GM18507 (cell line): ENCODE results near the gene LRRTM1.

Source experiments
- DNase-seq: peaks from one replicate; pipeline ENCODE4 v3.0.0; 2011; ENCODE audit warnings: low read depth; ENCODE audit not compliant: insufficient read length; ENCODE audit errors: extremely low spot score
- FAIRE-seq: peaks from 2 replicates; lab custom pipeline; 2011; peaks lifted over from hg19 to GRCh38; lab: Jason Lieb, UNC

Gene LRRTM1

GRCh38 chr2:80311304-80311703 is 6.8 kb upstream of the LRRTM1 start:
- no peak for FAIRE-seq
- no peak for DNase-seq

GRCh38 chr2:80303006-80303908 is 1.3 kb downstream of the LRRTM1 start:
- DNase-seq = no peak

GRCh38 chr2:80302314-80303005 is 2.1 kb downstream of the LRRTM1 start:
- DNase-seq (no peak), FAIRE-seq (no peak)

More at GRCh38 chr2:80303006-80303908, 1.3 kb downstream of the LRRTM1 start:
- no peak for FAIRE-seq

- FAIRE-seq = no peak
Measured at GRCh38 chr2:80302001-80302313, 2.6 kb downstream of the LRRTM1 start.

GRCh38 chr2:80300954-80301353 is 3.6 kb downstream of the LRRTM1 start:
- DNase-seq (no peak), FAIRE-seq (no peak)

More at GRCh38 chr2:80302001-80302313, 2.6 kb downstream of the LRRTM1 start:
- DNase-seq = no peak

- no peak for DNase-seq
- FAIRE-seq = no peak
Measured at GRCh38 chr2:80300346-80300745, 4.2 kb downstream of the LRRTM1 start.

- FAIRE-seq = no peak
Measured at GRCh38 chr2:80299661-80300060, 4.9 kb downstream of the LRRTM1 start.

GRCh38 chr2:80298954-80299353 is 5.6 kb downstream of the LRRTM1 start:
- no peak for DNase-seq
- no peak for FAIRE-seq

More at GRCh38 chr2:80299661-80300060, 4.9 kb downstream of the LRRTM1 start:
- DNase-seq = no peak

GRCh38 chr2:80293039-80293438 is 11.5 kb downstream of the LRRTM1 start:
- no peak for FAIRE-seq
- DNase-seq = no peak

- FAIRE-seq (no peak), DNase-seq (no peak)
Measured at GRCh38 chr2:80292474-80292873, 12.1 kb downstream of the LRRTM1 start.

- DNase-seq (no peak), FAIRE-seq (no peak)
Measured at GRCh38 chr2:80291656-80292055, 12.9 kb downstream of the LRRTM1 start.

GRCh38 chr2:80288576-80288975 is 16.0 kb downstream of the LRRTM1 start:
- no peak for DNase-seq
- no peak for FAIRE-seq

- FAIRE-seq = no peak
- DNase-seq = no peak
Measured at GRCh38 chr2:80281049-80281448, 23.5 kb downstream of the LRRTM1 start.

GRCh38 chr2:80280598-80280997 is 24.0 kb downstream of the LRRTM1 start:
- DNase-seq = no peak
- FAIRE-seq = no peak

- FAIRE-seq = no peak
- no peak for DNase-seq
Measured at GRCh38 chr2:80269806-80270205, 34.7 kb downstream of the LRRTM1 start.

GRCh38 chr2:80266231-80266630 is 38.3 kb downstream of the LRRTM1 start:
- FAIRE-seq (no peak), DNase-seq (no peak)

GRCh38 chr2:80259292-80259691 is 45.3 kb downstream of the LRRTM1 start:
- no peak for FAIRE-seq
- DNase-seq = no peak

- no peak for DNase-seq
- FAIRE-seq = no peak
Measured at GRCh38 chr2:80258793-80259192, 45.8 kb downstream of the LRRTM1 start.

- no peak for FAIRE-seq
- DNase-seq = no peak
Measured at GRCh38 chr2:80258341-80258740, 46.2 kb downstream of the LRRTM1 start.

- DNase-seq = no peak
- no peak for FAIRE-seq
Measured at GRCh38 chr2:80257450-80257849, 47.1 kb downstream of the LRRTM1 start.

- no peak for FAIRE-seq
- no peak for DNase-seq
Measured at GRCh38 chr2:80256782-80257167, 47.8 kb downstream of the LRRTM1 start.
